ENCODE results near the gene NCAPG2. TPM values are rescaled to one million over a fixed set of nuclear protein-coding genes. Genes with fewer than 3 reads are reported as not detected.

NCAPG2 gene
- total and polyA plus RNA-seq, 2 donors (not counting 1 experiment from before 2014, with no cell fraction given), result 10.9 to 18.7 TPM

DNA sequence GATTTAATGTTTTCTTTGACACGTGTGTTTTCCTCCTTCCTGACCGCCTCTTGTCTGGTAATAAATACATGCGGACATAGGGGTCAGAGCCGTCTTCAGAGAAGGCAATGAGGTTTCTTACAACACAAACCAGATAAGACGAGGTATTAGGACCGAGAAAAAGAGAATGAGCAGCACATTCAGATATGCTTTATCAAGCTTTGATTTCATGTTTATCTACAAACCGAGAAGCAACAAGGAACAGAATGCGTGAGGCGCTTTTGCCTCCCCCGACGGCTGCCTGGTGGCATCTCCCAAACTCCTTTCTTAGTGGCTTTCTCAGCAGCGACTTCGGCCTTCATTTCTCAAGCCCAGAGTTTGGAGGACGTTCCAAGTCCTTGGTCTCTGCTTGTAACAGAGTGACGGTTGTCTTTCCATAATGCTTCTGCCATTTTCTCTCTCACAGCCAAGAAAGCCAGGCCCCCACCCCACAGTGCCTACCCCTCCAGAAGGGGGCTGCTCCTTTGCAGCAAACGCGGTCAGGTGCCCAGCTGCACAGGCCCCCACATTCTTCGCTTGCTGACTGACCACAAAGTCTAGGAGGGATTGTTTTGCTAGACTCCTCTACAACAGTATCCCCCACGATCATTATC is 32.6 kb upstream of the NCAPG2 start:
- H3K79me2 ChIP-seq (ENCODE audit: control insufficient read depth, insufficient read depth, low read length), result no peaks in the 10 kb centered on the region
- DNase-seq (ENCODE audit: low read depth in 2 of 2), result no peak
- no peaks in the 10 kb centered on the region for H3K27me3 ChIP-seq (ENCODE audit: control insufficient read depth, insufficient read depth, low read length)
- H2AFZ ChIP-seq (ENCODE audit: low read length), result no peak overlapping the region
- H3K36me3 ChIP-seq (ENCODE audit: control insufficient read depth, insufficient read depth, low read length), result peaks cover 18% of the 10 kb centered on the region
- H3K9me3 ChIP-seq (ENCODE audit: control insufficient read depth, insufficient read depth, low read depth, low read length), result no peaks in the 10 kb centered on the region
- H3K4me1 ChIP-seq (ENCODE audit: control insufficient read depth, extremely low read depth, insufficient read depth, low read length), result peaks cover 11% of the 10 kb centered on the region
- no peaks in the 10 kb centered on the region for H4K20me1 ChIP-seq (ENCODE audit: control insufficient read depth, extremely low read depth, insufficient read depth, low read length)
- H3K27ac ChIP-seq (ENCODE audit: insufficient read depth, low read length), result no peak overlapping the region
- no peak overlapping the region for H3K4me3 ChIP-seq (replicated peaks in 1 of 4; ENCODE audit: control extremely low read depth in 1 of 4, insufficient read depth in 1 of 4, low read depth in 3 of 4, low read length in 4 of 4)
- TF ChIP-seq, protein P1, sequence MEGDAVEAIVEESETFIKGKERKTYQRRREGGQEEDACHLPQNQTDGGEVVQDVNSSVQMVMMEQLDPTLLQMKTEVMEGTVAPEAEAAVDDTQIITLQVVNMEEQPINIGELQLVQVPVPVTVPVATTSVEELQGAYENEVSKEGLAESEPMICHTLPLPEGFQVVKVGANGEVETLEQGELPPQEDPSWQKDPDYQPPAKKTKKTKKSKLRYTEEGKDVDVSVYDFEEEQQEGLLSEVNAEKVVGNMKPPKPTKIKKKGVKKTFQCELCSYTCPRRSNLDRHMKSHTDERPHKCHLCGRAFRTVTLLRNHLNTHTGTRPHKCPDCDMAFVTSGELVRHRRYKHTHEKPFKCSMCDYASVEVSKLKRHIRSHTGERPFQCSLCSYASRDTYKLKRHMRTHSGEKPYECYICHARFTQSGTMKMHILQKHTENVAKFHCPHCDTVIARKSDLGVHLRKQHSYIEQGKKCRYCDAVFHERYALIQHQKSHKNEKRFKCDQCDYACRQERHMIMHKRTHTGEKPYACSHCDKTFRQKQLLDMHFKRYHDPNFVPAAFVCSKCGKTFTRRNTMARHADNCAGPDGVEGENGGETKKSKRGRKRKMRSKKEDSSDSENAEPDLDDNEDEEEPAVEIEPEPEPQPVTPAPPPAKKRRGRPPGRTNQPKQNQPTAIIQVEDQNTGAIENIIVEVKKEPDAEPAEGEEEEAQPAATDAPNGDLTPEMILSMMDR (conservative IDR thresholded peaks at IDR 0.05 in 1 of 2, IDR thresholded peaks at IDR 0.05 in 1 of 2; ENCODE audit: low read depth in 1 of 2, low read length in 2 of 2), result no peak
- TF ChIP-seq EZH2 (IDR thresholded peaks at IDR 0.05; ENCODE audit: low read length, missing control alignments), result no peak
- H3K9ac ChIP-seq (ENCODE audit: insufficient read depth, low read length), result no peak overlapping the region
- no peak overlapping the region for H3K4me2 ChIP-seq (ENCODE audit: extremely low read depth, insufficient read depth, low read length)

GRCh38 chr7:158735935-158736334 is 31.3 kb upstream of the NCAPG2 start:
- Histone ChIP-seq H3K36me3 (ENCODE audit: control insufficient read depth, insufficient read depth, low read length) (peaks cover 11% of the 10 kb centered on the region), H4K20me1 (ENCODE audit: control insufficient read depth, extremely low read depth, insufficient read depth, low read length) (no peaks in the 10 kb centered on the region), H3K79me2 (ENCODE audit: control insufficient read depth, insufficient read depth, low read length) (no peaks in the 10 kb centered on the region), H3K4me2 (ENCODE audit: extremely low read depth, insufficient read depth, low read length) (no peak overlapping the region), H3K4me1 (ENCODE audit: control insufficient read depth, extremely low read depth, insufficient read depth, low read length) (peaks cover 7% of the 10 kb centered on the region), H3K27me3 (ENCODE audit: control insufficient read depth, insufficient read depth, low read length) (no peaks in the 10 kb centered on the region), H3K4me3 (replicated peaks in 1 of 4; ENCODE audit: control extremely low read depth in 1 of 4, insufficient read depth in 1 of 4, low read depth in 3 of 4, low read length in 4 of 4) (no peak overlapping the region), H2AFZ (ENCODE audit: low read length) (no peak overlapping the region), H3K9ac (ENCODE audit: insufficient read depth, low read length) (no peak overlapping the region), H3K9me3 (ENCODE audit: control insufficient read depth, insufficient read depth, low read depth, low read length) (no peaks in the 10 kb centered on the region), H3K27ac (ENCODE audit: insufficient read depth, low read length) (no peak overlapping the region)
- TF ChIP-seq EZH2 (IDR thresholded peaks at IDR 0.05; ENCODE audit: low read length, missing control alignments), result no peak
- TF ChIP-seq, protein P1 (conservative IDR thresholded peaks at IDR 0.05 in 1 of 2, IDR thresholded peaks at IDR 0.05 in 1 of 2; ENCODE audit: low read depth in 1 of 2, low read length in 2 of 2), result no peak
- DNase-seq (ENCODE audit: low read depth in 2 of 2), result no peak

- Histone ChIP-seq H3K9me3 (ENCODE audit: control insufficient read depth, insufficient read depth, low read depth, low read length) (no peaks in the 10 kb centered on the region), H3K36me3 (ENCODE audit: control insufficient read depth, insufficient read depth, low read length) (peaks cover 13% of the 10 kb centered on the region), H3K27ac (ENCODE audit: insufficient read depth, low read length) (no peak overlapping the region), H3K79me2 (ENCODE audit: control insufficient read depth, insufficient read depth, low read length) (no peaks in the 10 kb centered on the region), H2AFZ (ENCODE audit: low read length) (no peak overlapping the region), H3K4me2 (ENCODE audit: extremely low read depth, insufficient read depth, low read length) (no peak overlapping the region), H3K27me3 (ENCODE audit: control insufficient read depth, insufficient read depth, low read length) (no peaks in the 10 kb centered on the region), H3K4me1 (ENCODE audit: control insufficient read depth, extremely low read depth, insufficient read depth, low read length) (peaks cover 3% of the 10 kb centered on the region), H3K9ac (ENCODE audit: insufficient read depth, low read length) (no peak overlapping the region), H4K20me1 (ENCODE audit: control insufficient read depth, extremely low read depth, insufficient read depth, low read length) (no peaks in the 10 kb centered on the region), H3K4me3 (replicated peaks in 1 of 4; ENCODE audit: control extremely low read depth in 1 of 4, insufficient read depth in 1 of 4, low read depth in 3 of 4, low read length in 4 of 4) (no peak overlapping the region)
- no peak for TF ChIP-seq EZH2 (IDR thresholded peaks at IDR 0.05; ENCODE audit: low read length, missing control alignments)
- TF ChIP-seq, protein P1 (conservative IDR thresholded peaks at IDR 0.05 in 1 of 2, IDR thresholded peaks at IDR 0.05 in 1 of 2; ENCODE audit: low read depth in 1 of 2, low read length in 2 of 2), result no peak
- DNase-seq (ENCODE audit: low read depth in 2 of 2), result peak; percentile 79 to 83
Measured at GRCh38 chr7:158734861-158735260, 30.3 kb upstream of the NCAPG2 start.
